ENCODE results near the gene ATP8A2. TPM values are rescaled to one million over a fixed set of nuclear protein-coding genes. Genes with fewer than 3 reads are reported as not detected.

Gene ATP8A2
- total and polyA plus RNA-seq, 2 of the 8 experiments (the other 6 are each of a cell fraction or from before 2014, with no cell fraction given) = 2.4 to 8.3 TPM

- H3K4me1 ChIP-seq (replicated peaks in 1 of 4; ENCODE audit: control insufficient read depth in 3 of 4, insufficient read depth in 4 of 4, low read length in 3 of 4) = no peaks in the 10 kb centered on the region
- H3K27me3 ChIP-seq (replicated peaks in 1 of 4; ENCODE audit: control insufficient read depth in 3 of 4, extremely low read depth in 1 of 4, insufficient read depth in 3 of 4, low read length in 3 of 4) = no peaks in the 10 kb centered on the region
- H2AFZ ChIP-seq (ENCODE audit: low read length) = no peak overlapping the region
- H3K36me3 ChIP-seq (ENCODE audit: control insufficient read depth in 2 of 4, insufficient read depth in 4 of 4, low read length in 3 of 4) = no peaks in the 10 kb centered on the region
- H4K5ac ChIP-seq (ENCODE audit: insufficient read length, low read depth, low read length) = no peak overlapping the region
- DNase-seq (ENCODE audit: low read depth in 1 of 2, low spot score in 2 of 2) = no peak
- H3K79me1 ChIP-seq (ENCODE audit: low read depth, low read length) = no peaks in the 10 kb centered on the region
- no peak overlapping the region for H3K4me2 ChIP-seq (ENCODE audit: insufficient read depth in 1 of 2, low read depth in 2 of 2, low read length in 2 of 2)
- H3K79me2 ChIP-seq (ENCODE audit: control insufficient read depth in 1 of 2, insufficient read depth in 2 of 2, low read length in 2 of 2) = no peaks in the 10 kb centered on the region
- H2BK20ac ChIP-seq (ENCODE audit: low read length) = no peak overlapping the region
- H2BK120ac ChIP-seq (replicated peaks; ENCODE audit: low read depth, low read length) = no peak overlapping the region
- no peak overlapping the region for H3K23ac ChIP-seq (ENCODE audit: insufficient read length)
- FAIRE-seq = no peak
- H3K14ac ChIP-seq (ENCODE audit: insufficient read length) = no peak overlapping the region
- no peak overlapping the region for H3K56ac ChIP-seq (replicated peaks; ENCODE audit: insufficient read length, low read depth, low read length)
- no peaks in the 10 kb centered on the region for H3K9me3 ChIP-seq (ENCODE audit: insufficient read depth in 2 of 2, low read depth in 1 of 2, low read length in 1 of 2)
- no peak overlapping the region for H3K4me3 ChIP-seq (ENCODE audit: extremely low read depth in 1 of 4, insufficient read depth in 2 of 4, low read depth in 3 of 4, low read length in 4 of 4)
- POLR2A ChIA-PET (ENCODE audit: partially characterized antibody) = no interaction called here
- H4K91ac ChIP-seq (replicated peaks; ENCODE audit: insufficient read length, low read length) = no peak overlapping the region
- H2BK12ac ChIP-seq (ENCODE audit: low read depth, low read length) = no peak overlapping the region
- CTCF ChIA-PET (ENCODE audit: partially characterized antibody) = interaction anchor here (0.7 kb wide), 1 partner anchor 53 kb away, joined by 3 read pairs; no protein-coding TSS in a partner anchor
- no peak overlapping the region for H2BK15ac ChIP-seq (ENCODE audit: low read length)
- no peak overlapping the region for H3K4ac ChIP-seq (replicated peaks; ENCODE audit: insufficient read length, low read depth, low read length)
- no peak overlapping the region for H3K27ac ChIP-seq (ENCODE audit: low read depth, low read length)
- no peak overlapping the region for H2AK5ac ChIP-seq (ENCODE audit: low read depth, low read length)
- H2BK5ac ChIP-seq (ENCODE audit: low read depth, low read length) = no peak overlapping the region
- no peak overlapping the region for H4K8ac ChIP-seq (ENCODE audit: extremely low read depth, insufficient read depth, low read length)
- H3K23me2 ChIP-seq (ENCODE audit: low read depth, low read length) = no peaks in the 10 kb centered on the region
- H3K18ac ChIP-seq (ENCODE audit: extremely low read depth, low read length) = no peak overlapping the region
- 98% methylated on average over 4 of the region's 4 CpGs; no CpG with 5 or more reads in 1 of the 2 experiments for WGBS, 2 experiments (ENCODE audit: extremely low coverage in 1 of 2, insufficient coverage in 1 of 2, insufficient read length in 1 of 2, insufficient replicate concordance in 2 of 2, low coverage in 1 of 2, low lambda C conversion rate in 2 of 2, missing lambda C conversion rate in 1 of 2)
- H3K9ac ChIP-seq (replicated peaks in 1 of 4; ENCODE audit: extremely low read depth in 1 of 4, low read depth in 3 of 4, low read length in 3 of 4) = no peak overlapping the region
- H4K20me1 ChIP-seq (replicated peaks in 1 of 2; ENCODE audit: control insufficient read depth in 1 of 2, insufficient read depth in 2 of 2, low read length in 2 of 2) = no peaks in the 10 kb centered on the region
- no peak for TF ChIP-seq CHD1 (IDR thresholded peaks at IDR 0.05; ENCODE audit: low read depth, low read length)
- no peak for TF ChIP-seq KDM5A (IDR thresholded peaks at IDR 0.05; ENCODE audit: low read length)
- TF ChIP-seq EZH2 (IDR thresholded peaks at IDR 0.05; ENCODE audit: low read depth, low read length, severe bottlenecking) = no peak
- TF ChIP-seq FOSL1 (IDR thresholded peaks at IDR 0.05; ENCODE audit: insufficient read depth, low read depth, low read length) = no peak
- no peak for TF ChIP-seq HDAC6 (IDR thresholded peaks at IDR 0.05; ENCODE audit: low read depth, low read length)
- TF ChIP-seq GABPA (IDR thresholded peaks at IDR 0.05; ENCODE audit: borderline replicate concordance, insufficient read depth, low read length) = no peak
- TF ChIP-seq SIRT6 (IDR thresholded peaks at IDR 0.05; ENCODE audit: low read length) = no peak
- no peak for TF ChIP-seq SP4 (IDR thresholded peaks at IDR 0.05; ENCODE audit: low read length)
- TF ChIP-seq CBX8 (IDR thresholded peaks at IDR 0.05; ENCODE audit: borderline replicate concordance, low read depth, low read length) = no peak
- TF ChIP-seq KDM4A (IDR thresholded peaks at IDR 0.05; ENCODE audit: low read depth, low read length, severe bottlenecking) = no peak
- TF ChIP-seq, protein P1, sequence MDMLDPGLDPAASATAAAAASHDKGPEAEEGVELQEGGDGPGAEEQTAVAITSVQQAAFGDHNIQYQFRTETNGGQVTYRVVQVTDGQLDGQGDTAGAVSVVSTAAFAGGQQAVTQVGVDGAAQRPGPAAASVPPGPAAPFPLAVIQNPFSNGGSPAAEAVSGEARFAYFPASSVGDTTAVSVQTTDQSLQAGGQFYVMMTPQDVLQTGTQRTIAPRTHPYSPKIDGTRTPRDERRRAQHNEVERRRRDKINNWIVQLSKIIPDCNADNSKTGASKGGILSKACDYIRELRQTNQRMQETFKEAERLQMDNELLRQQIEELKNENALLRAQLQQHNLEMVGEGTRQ (IDR thresholded peaks at IDR 0.05; ENCODE audit: low read length) = no peak
- TF ChIP-seq, protein P2, sequence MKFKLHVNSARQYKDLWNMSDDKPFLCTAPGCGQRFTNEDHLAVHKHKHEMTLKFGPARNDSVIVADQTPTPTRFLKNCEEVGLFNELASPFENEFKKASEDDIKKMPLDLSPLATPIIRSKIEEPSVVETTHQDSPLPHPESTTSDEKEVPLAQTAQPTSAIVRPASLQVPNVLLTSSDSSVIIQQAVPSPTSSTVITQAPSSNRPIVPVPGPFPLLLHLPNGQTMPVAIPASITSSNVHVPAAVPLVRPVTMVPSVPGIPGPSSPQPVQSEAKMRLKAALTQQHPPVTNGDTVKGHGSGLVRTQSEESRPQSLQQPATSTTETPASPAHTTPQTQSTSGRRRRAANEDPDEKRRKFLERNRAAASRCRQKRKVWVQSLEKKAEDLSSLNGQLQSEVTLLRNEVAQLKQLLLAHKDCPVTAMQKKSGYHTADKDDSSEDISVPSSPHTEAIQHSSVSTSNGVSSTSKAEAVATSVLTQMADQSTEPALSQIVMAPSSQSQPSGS (IDR thresholded peaks at IDR 0.05; ENCODE audit: low read length) = no peak
Observed at GRCh38 chr13:25857830-25858229, 486.1 kb downstream of the ATP8A2 start.

All from H1 (cell line).